Measurements from ENCODE around the gene RHNO1.
"Not testable (repeated sequence)": the region's sequence is repeated elsewhere in the genome, so short reads cannot be mapped to it uniquely, and the experiment has no call there.

GRCh38 chr12:2863402-2863801, 13.6 kb upstream of the RHNO1 start:
- not testable (repeated sequence) for TF ChIP-seq POLR2A (IDR thresholded peaks at IDR 0.05; ENCODE audit: low read depth, low read length); JUN (IDR thresholded peaks at IDR 0.05; ENCODE audit: borderline replicate concordance, insufficient read depth, insufficient read length, low read depth)
- TF ChIP-seq, protein P1, sequence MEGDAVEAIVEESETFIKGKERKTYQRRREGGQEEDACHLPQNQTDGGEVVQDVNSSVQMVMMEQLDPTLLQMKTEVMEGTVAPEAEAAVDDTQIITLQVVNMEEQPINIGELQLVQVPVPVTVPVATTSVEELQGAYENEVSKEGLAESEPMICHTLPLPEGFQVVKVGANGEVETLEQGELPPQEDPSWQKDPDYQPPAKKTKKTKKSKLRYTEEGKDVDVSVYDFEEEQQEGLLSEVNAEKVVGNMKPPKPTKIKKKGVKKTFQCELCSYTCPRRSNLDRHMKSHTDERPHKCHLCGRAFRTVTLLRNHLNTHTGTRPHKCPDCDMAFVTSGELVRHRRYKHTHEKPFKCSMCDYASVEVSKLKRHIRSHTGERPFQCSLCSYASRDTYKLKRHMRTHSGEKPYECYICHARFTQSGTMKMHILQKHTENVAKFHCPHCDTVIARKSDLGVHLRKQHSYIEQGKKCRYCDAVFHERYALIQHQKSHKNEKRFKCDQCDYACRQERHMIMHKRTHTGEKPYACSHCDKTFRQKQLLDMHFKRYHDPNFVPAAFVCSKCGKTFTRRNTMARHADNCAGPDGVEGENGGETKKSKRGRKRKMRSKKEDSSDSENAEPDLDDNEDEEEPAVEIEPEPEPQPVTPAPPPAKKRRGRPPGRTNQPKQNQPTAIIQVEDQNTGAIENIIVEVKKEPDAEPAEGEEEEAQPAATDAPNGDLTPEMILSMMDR (IDR thresholded peaks at IDR 0.05; ENCODE audit: extremely low read depth in 1 of 2, insufficient read depth in 1 of 2, low read depth in 1 of 2, low read length in 2 of 2) = not testable (repeated sequence)

All from endothelial cell of umbilical vein (primary cell).